Stimulated activated CD4-positive, alpha-beta T cell treated with anti-CD3 and anti-CD28 coated beads, Interleukin-12 subunit alpha, Interleukin-12 subunit beta, amount 100 ng/mL, for 24 hours (primary cell): Measurements from ENCODE around the gene CACNA1G.

ENCODE experiments used
- DNase-seq, 2 experiments: peaks; one replicate each; pipeline ENCODE4 v3.0.0-alpha.2; 2020; ENCODE audit warnings: low read depth in 2 of 2

The CACNA1G gene

DNA sequence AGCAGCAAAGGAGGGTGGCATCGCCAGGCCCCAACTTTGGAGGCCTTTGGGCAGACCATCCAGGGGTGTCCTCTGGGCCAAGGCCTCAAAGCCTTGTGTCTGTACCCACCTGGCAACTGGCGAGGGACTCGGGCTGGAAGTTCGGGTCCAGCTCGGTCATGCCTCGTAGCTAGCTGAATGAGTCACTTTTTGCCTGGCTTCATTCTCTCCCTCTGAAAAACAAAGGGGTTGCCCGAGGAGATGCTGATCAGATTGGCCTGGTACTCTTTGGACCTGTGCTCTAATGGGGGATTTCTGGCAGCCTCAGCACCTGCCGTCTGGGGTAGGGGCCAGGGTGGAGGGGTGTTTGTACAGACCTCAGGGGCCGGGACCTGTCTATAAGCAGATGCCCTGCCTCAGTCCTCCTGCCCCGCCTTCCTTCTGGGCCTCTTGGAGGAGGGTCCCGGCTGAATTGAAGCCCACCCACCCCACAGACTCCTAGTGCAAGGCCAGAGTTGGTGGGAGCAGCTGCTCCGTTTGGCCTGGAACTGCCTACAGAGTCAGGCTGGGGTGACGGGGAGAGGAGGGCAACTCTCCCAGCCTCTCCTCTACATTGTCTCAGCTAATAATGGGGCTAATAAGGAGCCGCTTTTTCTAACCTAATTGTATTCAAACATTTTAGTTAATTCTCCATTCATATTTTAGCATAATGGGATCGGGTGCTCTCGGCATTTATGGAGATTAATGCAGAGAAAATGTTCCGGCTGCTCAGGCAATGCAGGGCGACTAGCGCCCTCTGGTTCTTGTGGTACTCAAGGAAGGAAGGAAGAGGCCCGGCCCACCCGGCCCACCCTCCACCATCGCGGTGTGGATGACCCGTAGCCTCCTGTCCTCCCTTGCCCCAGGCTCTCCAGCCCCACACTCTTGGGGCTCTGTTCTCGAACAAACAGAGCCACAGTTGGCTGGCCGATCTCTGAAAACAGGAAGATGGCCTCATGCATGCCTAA, 52.8 kb downstream of the CACNA1G start:
- DNase-seq = no peak

DNA sequence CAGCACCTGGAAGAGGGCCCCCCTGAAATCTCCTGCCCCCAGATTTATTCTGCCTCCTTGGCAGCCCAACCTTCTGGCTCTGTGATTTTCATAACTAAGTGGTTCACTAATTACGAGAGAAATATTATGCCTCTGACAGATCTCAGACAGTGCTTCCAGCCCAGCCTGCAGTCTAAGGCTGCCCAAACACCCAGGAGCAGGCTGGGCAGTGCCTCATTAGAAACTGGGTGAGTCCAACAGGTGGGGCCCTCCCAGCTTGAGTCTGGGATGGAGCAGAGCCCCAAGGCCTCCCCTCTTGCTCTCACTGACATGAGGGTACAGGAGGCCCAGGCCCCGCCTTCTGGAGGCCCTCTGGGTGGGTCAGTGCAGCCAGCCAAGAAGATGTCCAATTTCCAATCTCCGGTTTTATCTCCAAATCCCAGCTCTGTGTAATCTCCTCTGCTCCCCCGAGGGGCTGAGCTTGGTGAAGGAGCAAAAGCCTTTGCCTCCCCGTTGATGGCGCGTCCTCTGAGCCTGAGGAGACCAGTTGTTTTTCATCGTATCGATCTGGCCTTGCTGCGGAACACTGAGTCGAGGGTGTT, 54.0 kb downstream of the CACNA1G start:
- DNase-seq = no peak

GRCh38 chr17:50615828-50616227, 55.3 kb downstream of the CACNA1G start:
- no peak for DNase-seq

DNA sequence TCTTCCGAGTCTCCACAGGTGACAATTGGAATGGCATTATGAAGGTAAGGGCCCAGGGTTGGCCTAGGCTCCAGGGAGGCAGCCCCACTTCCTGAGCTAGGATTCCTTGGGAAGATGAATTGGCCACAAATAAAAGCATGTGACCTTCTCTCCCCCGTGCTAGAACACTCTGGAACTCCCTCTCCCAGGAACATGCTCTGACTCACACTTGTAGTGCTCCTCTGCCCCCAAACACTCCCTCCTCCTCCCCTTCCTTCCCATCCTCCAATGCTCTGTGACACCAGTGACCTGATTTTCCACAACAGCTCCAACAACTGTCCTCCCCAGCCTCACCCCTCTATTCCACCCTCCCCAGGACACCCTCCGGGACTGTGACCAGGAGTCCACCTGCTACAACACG, 57.8 kb downstream of the CACNA1G start:
- DNase-seq = no peak

DNA sequence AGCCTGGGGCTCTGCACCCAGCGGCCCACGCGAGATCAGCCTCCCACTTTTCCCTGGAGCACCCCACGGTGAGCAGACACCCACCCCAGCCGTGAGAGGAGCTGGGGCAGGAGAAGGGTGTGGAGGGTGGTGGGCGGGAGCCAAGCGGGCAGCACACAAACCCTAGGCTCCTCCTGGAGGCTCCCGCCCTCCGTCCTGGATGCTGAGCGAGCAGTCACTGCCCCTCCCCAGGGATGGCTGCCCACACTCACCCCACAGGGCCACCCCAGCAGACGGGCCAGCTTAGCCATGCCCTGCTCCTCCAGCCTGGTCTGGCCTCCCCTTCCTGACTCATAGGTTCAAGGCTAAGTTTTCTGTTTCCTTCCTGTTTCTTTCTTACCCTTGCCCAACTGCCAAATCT, 58.4 kb downstream of the CACNA1G start:
- DNase-seq = no peak

DNA sequence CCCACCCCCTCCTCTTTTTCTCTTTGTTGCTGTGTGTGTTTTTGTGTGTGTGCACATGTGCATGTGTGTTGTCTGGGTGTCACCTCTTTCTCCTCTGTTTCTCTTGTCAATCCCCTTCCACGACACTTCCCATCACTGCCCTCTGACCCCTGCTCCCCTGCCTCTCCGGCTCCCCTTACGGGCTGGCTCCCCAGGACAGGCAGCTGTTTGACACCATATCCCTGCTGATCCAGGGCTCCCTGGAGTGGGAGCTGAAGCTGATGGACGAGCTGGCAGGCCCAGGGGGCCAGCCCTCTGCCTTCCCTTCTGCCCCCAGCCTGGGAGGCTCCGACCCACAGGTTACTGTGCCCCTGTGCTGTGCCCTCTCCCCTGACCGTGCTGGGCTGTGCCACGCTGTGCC, 59.0 kb downstream of the CACNA1G start:
- no peak for DNase-seq

DNA sequence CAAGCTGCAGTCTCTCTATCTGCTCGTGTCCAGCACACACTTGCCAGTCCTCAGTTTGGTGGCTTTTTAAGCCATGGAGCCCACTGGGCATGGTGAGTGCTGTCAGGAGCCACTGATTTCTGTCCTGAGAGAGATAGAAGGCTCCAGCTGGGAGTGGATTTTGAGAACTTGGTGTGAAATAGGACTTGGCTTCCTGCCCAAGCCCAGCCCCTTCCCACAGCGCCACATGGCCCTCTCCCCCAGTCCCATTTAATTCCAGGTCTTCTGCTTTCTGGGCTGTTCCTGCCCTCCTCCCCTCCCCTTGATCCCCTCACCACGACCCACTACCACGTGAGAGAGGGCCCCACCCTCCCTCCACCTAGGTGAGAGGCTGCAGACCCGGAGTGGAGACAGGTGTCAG, 59.7 kb downstream of the CACNA1G start:
- no peak for DNase-seq

GRCh38 chr17:50620858-50621257, 60.3 kb downstream of the CACNA1G start:
- DNase-seq = no peak

DNA sequence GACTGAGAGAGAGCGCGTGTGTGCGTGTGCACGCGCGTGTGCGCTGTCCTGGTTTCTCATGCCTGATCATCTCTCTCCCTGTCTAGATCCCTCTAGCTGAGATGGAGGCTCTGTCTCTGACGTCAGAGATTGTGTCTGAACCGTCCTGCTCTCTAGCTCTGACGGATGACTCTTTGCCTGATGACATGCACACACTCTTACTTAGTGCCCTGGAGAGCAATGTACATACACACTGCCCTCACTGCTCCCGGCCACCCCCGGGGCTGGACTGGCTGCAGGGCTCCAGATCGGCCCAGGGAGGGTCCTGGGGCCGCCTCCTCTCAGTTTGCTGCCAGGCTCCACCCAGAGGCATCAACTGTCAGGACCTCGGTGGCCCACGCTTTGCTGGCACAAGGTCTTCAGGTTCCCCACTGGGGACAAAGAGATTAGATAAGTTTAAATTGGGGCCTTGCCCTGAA, 61.1 kb downstream of the CACNA1G start:
- DNase-seq = no peak

DNA sequence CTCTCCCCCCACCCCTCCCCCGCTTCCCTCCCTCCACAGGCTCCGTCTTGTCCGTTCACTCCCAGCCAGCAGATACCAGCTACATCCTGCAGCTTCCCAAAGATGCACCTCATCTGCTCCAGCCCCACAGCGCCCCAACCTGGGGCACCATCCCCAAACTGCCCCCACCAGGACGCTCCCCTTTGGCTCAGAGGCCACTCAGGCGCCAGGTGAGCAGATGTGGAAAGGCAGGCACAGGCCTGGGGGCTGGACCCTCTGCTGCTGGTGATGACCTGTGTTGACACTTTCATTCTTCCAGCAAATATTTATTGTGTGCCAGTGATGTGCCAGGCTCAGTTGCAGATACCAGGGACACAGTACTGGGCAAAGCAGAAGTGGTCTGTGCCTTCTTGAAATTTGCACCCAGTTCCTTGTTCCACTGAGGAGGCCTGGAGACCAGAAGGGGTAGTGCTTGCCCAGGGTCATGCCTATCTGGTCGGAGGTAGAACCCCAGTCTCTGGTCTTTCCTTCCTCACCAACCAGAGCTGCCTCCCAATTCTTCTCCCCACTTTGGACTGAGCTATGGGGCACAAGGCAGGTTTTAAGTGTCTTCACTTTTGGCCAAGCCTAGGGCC, 63.9 kb downstream of the CACNA1G start:
- no peak for DNase-seq

GRCh38 chr17:50625032-50625871, 64.7 kb downstream of the CACNA1G start:
- no peak for DNase-seq

DNA sequence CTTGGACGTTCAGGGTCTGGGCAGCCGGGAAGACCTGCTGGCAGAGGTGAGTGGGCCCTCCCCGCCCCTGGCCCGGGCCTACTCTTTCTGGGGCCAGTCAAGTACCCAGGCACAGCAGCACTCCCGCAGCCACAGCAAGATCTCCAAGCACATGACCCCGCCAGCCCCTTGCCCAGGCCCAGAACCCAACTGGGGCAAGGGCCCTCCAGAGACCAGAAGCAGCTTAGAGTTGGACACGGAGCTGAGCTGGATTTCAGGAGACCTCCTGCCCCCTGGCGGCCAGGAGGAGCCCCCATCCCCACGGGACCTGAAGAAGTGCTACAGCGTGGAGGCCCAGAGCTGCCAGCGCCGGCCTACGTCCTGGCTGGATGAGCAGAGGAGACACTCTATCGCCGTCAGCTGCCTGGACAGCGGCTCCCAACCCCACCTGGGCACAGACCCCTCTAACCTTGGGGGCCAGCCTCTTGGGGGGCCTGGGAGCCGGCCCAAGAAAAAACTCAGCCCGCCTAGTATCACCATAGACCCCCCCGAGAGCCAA, 65.6 kb downstream of the CACNA1G start:
- DNase-seq = peak; percentile 23 to 59

GRCh38 chr17:50627036-50627781, 66.7 kb downstream of the CACNA1G start:
- DNase-seq = no peak

- no peak for DNase-seq
Observed at GRCh38 chr17:50627782-50628601, 67.5 kb downstream of the CACNA1G start.

DNA sequence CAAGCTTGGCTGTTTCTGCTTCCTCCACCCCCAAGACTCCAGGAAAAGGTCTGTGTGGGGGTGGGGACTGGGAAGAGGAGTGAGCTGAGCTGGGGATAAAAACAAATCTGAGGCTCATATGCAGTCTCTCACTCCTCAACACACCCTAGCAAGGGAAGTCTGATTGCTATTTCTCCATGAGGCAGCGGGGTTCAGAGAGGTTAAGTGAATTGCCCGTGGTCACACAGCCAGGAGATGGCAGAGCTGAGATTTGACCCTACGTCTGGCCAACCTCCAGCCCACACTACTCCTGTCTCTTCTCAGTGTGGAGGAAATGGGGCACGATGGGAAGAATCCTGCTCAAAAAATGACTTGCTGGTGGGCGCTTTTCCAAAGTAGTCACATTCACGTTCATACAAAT, 69.4 kb downstream of the CACNA1G start:
- no peak for DNase-seq

DNA sequence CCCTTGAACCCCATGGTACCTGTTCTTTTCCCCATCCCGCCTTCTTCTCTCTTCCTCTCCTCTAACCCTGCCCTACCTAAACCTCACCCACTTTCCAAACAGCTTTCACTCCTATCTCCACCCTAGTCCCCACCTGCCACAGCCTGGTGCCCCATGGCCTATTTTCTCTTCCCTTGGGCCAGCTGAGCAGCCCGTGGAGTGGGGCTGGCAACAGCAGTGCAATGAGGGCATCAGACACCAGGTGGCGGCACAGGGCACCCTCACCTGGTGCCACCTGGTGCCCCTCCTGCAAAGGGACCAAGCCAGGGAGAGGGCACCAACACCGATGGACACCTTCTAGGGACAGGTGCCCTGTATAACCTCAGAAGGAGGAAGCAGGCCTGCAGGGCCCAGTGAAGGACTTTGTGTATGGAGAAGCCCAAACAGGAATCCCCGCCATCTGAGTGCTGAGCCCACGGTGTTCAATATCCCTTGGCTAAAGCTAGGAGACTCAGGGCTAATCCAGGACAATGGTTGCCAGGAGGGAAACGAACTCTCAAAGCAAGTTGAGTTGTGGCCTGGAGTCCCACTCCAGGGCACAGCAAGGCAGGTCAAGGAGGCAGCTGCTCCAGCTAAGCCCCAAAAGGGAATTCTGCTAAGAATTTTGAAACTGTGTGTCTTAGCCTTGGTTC, 70.1 kb downstream of the CACNA1G start:
- peak; percentile 15 to 46 for DNase-seq

DNA sequence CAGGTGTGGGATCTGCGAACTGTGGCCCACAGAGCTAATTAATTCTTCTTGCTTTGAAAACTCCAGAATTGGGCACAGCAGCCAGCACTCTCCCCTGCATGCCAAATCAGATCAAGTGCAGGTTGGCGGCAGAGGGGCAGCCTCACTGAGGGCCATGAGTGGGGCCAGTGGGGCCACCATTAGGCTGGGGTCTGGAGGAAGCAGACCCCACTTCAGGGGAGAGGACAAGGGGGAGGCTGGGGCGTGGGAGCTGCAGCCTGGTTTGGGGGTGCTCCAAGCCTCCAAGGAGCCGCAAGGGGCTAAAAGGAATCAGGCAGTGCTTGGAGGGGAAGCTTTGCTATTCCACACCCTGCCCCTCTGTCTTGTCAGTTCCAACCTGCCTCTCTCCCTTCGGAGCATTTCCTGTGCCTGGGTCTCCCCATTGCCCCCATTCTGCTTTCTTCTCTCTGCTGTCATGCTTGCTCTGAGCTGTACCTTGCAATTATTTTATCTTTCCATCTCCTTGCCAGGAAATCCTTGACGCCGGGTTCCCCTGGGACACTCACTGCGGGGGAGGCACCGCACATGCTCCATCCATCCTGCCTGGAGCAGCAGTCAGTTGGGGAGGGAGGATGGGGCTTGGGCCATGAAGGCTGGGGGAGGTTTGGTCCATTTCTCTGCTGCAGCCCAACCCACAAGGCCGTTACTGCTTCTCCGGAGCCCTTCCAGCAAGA, 70.8 kb downstream of the CACNA1G start:
- DNase-seq = no peak

DNA sequence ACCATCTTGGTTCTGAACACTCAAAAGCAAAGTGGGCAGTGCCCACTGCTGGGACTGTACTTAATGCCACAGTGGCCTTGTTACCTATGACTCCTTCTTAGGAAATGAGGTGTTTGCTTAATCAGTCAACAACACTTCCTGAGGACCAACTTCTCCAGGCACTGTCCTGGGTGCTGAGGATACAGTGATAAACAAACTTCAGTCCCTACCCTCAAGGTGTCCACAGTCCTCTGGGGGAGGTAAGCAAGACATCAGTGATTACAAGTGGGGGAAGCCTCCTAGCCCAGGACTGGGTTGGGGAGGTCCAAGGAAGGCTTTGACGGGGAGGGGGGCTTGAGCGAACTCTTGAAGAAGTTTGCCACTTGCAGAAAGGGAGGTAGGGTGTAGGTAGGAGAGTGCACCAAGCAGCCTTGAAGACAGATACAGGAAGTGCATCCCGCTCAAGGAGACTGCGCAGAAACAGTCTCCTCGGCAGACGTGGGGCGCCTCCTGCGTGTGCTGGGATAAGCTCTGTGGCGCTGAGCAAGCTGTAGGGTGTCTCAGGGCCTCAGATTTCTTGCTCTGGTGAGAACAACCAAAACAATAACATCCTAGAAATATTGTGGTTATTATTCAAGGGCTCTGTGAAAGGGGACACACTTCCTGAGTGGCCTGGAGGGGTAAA, 71.5 kb downstream of the CACNA1G start:
- DNase-seq = no peak
